Stimulated activated CD8-positive, alpha-beta memory T cell treated with anti-CD3 and anti-CD28 coated beads, Interleukin-2, amount 100 ng/mL, for 48 hours (primary cell): ENCODE data around the gene SEMA4B.

Experiments used
- DNase-seq, 2 donors: peaks; one replicate each; pipeline ENCODE4 v3.0.0-alpha.2; 2020; ENCODE audit warnings: low read depth in 2 of 2

SEMA4B gene

GRCh38 chr15:90203922-90204321, 2.8 kb downstream of the SEMA4B start:
- no peak for DNase-seq

GRCh38 chr15:90205050-90205848, 4.1 kb downstream of the SEMA4B start:
- no peak for DNase-seq

- no peak for DNase-seq
Observed at GRCh38 chr15:90205886-90206285, 4.8 kb downstream of the SEMA4B start.

- no peak for DNase-seq
Observed at GRCh38 chr15:90207252-90207651, 6.1 kb downstream of the SEMA4B start.

- DNase-seq, result no peak
Observed at GRCh38 chr15:90208356-90208755, 7.2 kb downstream of the SEMA4B start.

- DNase-seq, result no peak
Observed at GRCh38 chr15:90209591-90209990, 8.5 kb downstream of the SEMA4B start.

- DNase-seq, result no peak
Observed at GRCh38 chr15:90210593-90210992, 9.5 kb downstream of the SEMA4B start.

- DNase-seq, result no peak
Observed at GRCh38 chr15:90211009-90211408, 9.9 kb downstream of the SEMA4B start.

GRCh38 chr15:90211440-90212143, 10.5 kb downstream of the SEMA4B start:
- DNase-seq, result no peak

- no peak for DNase-seq
Observed at GRCh38 chr15:90212221-90213098, 11.3 kb downstream of the SEMA4B start.

- DNase-seq, result no peak
Observed at GRCh38 chr15:90213122-90213817, 12.1 kb downstream of the SEMA4B start.

GRCh38 chr15:90213818-90214204, 12.7 kb downstream of the SEMA4B start:
- DNase-seq, result no peak

GRCh38 chr15:90214553-90215196, 13.5 kb downstream of the SEMA4B start:
- no peak for DNase-seq

GRCh38 chr15:90217671-90218394, 16.7 kb downstream of the SEMA4B start:
- DNase-seq, result no peak

- peak; percentile 37 to 48 for DNase-seq
Observed at GRCh38 chr15:90219421-90220141, 18.5 kb downstream of the SEMA4B start.

- peak in 1 of 2 donors; percentile 22 for DNase-seq
Observed at GRCh38 chr15:90221246-90221900, 20.2 kb downstream of the SEMA4B start.

- no peak for DNase-seq
Observed at GRCh38 chr15:90222547-90222946, 21.4 kb downstream of the SEMA4B start.

- no peak for DNase-seq
Observed at GRCh38 chr15:90223441-90224165, 22.5 kb downstream of the SEMA4B start.

GRCh38 chr15:90225047-90225446, 23.9 kb downstream of the SEMA4B start:
- no peak for DNase-seq
